A673 (cell line): ENCODE measurements around the gene CDKN3. TPM values are rescaled to one million over a fixed set of nuclear protein-coding genes. Genes with fewer than 3 reads are reported as not detected.

ENCODE experiments used
- BruUV-seq: library from RNA; stranded (reverse); fragments of 400-500 nt; replicated peaks from 2 replicates; lab custom pipeline; 2021; lab: Mats Ljungman, UMichigan
- CTCF ChIA-PET: fragments of 300-600 bp; sonication (Branson Sonifier 250); formaldehyde crosslinking; loops from one replicate; lab custom pipeline; 2022; ENCODE audit warnings: antibody characterized with exemption; lab: Charles Lee
- POLR2A ChIA-PET: fragments of 300-600 bp; sonication (Branson Sonifier 250); formaldehyde crosslinking; loops from one replicate; lab custom pipeline; 2022; ENCODE audit warnings: antibody characterized with exemption; ENCODE audit not compliant: low non-redundant PET; lab: Charles Lee
- DNase-seq: peaks from one replicate; pipeline ENCODE4 v3.0.0-alpha.2; 2015; ENCODE audit warnings: low spot score
- H3K27ac ChIP-seq: fragments of 200-600 bp; sonication (generic); 2 replicates; pipeline ENCODE4 v1.5.1; 2016; ENCODE audit warnings: mixed run types, low read depth, mild to moderate bottlenecking, mixed read lengths, antibody characterized with exemption, low read length; ENCODE audit not compliant: poor library complexity, severe bottlenecking
- H3K27me3 ChIP-seq: fragments of 200-600 bp; sonication (generic); replicated peaks from 2 replicates; pipeline ENCODE4 v1.6.1; 2017; ENCODE audit warnings: mixed run types, low read depth, mild to moderate bottlenecking, mixed read lengths, antibody characterized with exemption, low read length; ENCODE audit not compliant: insufficient read depth, poor library complexity
- H3K36me3 ChIP-seq: fragments of 200-600 bp; sonication (generic); 2 replicates; pipeline ENCODE4 v1.6.1; 2016; ENCODE audit warnings: mixed run types, mild to moderate bottlenecking, mixed read lengths, antibody characterized with exemption, low read length; ENCODE audit not compliant: insufficient read depth, poor library complexity, severe bottlenecking
- H3K4me1 ChIP-seq: fragments of 200-600 bp; sonication (generic); 2 replicates; pipeline ENCODE4 v1.6.1; 2017; ENCODE audit warnings: mixed run types, mild to moderate bottlenecking, mixed read lengths, antibody characterized with exemption, low read length; ENCODE audit not compliant: insufficient read depth, poor library complexity, severe bottlenecking
- H3K4me3 ChIP-seq: fragments of 200-600 bp; sonication (generic); 2 replicates; pipeline ENCODE4 v1.5.1; 2016; ENCODE audit warnings: low read depth, mixed run types, mild to moderate bottlenecking, mixed read lengths, low read length; ENCODE audit not compliant: poor library complexity, severe bottlenecking
- H3K9me3 ChIP-seq: fragments of 200-600 bp; sonication (generic); 2 replicates; pipeline ENCODE4 v1.6.1; 2016; ENCODE audit warnings: mixed run types, low read depth, mild to moderate bottlenecking, mixed read lengths, antibody characterized with exemption, low read length; ENCODE audit not compliant: poor library complexity, severe bottlenecking
- CTCF ChIP-seq: fragments of 300-800, 200-600 bp; sonication (generic); conservative IDR thresholded peaks from 2 replicates; pipeline ENCODE4 v1.5.1; 2017; ENCODE audit warnings: low read depth, mild to moderate bottlenecking, antibody characterized with exemption, low read length, moderate library complexity, mixed read lengths
- EZH2 ChIP-seq: fragments of 200-600 bp; sonication (generic); IDR thresholded peaks from 2 replicates; pipeline ENCODE4 v1.6.1; 2017; ENCODE audit warnings: borderline replicate concordance, low read depth, mild to moderate bottlenecking, mixed read lengths, antibody characterized with exemption, low read length; ENCODE audit not compliant: poor library complexity, severe bottlenecking
- intact Hi-C: fragments of 100-400 bp; cut with micrococcal nuclease; formaldehyde crosslinking; loops from one replicate; pipeline ENCODE4 v1.10.0; 2022; ENCODE audit not compliant: unreplicated experiment
- total RNA-seq: library from RNA; stranded (reverse); gene quantifications from 2 replicates; pipeline ENCODE4 v1.2.3, GENCODE V29; 2021

The CDKN3 gene
- total RNA-seq, 1 experiment from 2014 or later, result 108 TPM

- intact Hi-C loops, result no loop called here
- Histone ChIP-seq H3K27ac (no peak overlapping the region), H3K4me3 (no peak overlapping the region), H3K36me3 (no peaks in the 10 kb centered on the region), H3K9me3 (no peaks in the 10 kb centered on the region), H3K4me1 (peaks cover 9% of the 10 kb centered on the region), H3K27me3 (no peaks in the 10 kb centered on the region)
- ChIA-PET CTCF (no interaction called here), POLR2A (interaction anchor here (0.6 kb wide), 1 partner anchor 733 kb away, joined by 3 read pairs; no protein-coding TSS in a partner anchor)
- DNase-seq, result no peak
- TF ChIP-seq CTCF, result no peak
- no peak for TF ChIP-seq EZH2
- BruUV-seq, result no TSS peak
These were observed 47.9 kb downstream of the CDKN3 start for GRCh38 chr14:54444681-54445080.

- POLR2A ChIA-PET, result interaction anchor here (0.5 to 0.6 kb wide), 2 partner anchors 21 to 272 kb away, joined by 3 to 4 read pairs; no protein-coding TSS in a partner anchor
These were observed 49.4 kb downstream of the CDKN3 start for GRCh38 chr14:54446161-54446693.

GRCh38 chr14:54447231-54447692 lies 50.5 kb downstream of the CDKN3 start:
- ChIA-PET CTCF (no interaction called here), POLR2A (no interaction called here)
- intact Hi-C loops, result no loop called here
- no peak for DNase-seq
- Histone ChIP-seq H3K9me3 (no peaks in the 10 kb centered on the region), H3K27me3 (no peaks in the 10 kb centered on the region), H3K36me3 (no peaks in the 10 kb centered on the region), H3K4me1 (peaks cover 5% of the 10 kb centered on the region), H3K4me3 (no peak overlapping the region), H3K27ac (no peak overlapping the region)
- no TSS peak for BruUV-seq
- TF ChIP-seq CTCF (no peak), EZH2 (no peak)

More at GRCh38 chr14:54446161-54446693, 49.4 kb downstream of the CDKN3 start:
- Histone ChIP-seq H3K27me3 (no peaks in the 10 kb centered on the region), H3K27ac (no peak overlapping the region), H3K4me3 (no peak overlapping the region), H3K4me1 (peaks cover 9% of the 10 kb centered on the region), H3K36me3 (no peaks in the 10 kb centered on the region), H3K9me3 (no peaks in the 10 kb centered on the region)
- BruUV-seq, result no TSS peak
- no peak for TF ChIP-seq CTCF
- no peak for TF ChIP-seq EZH2
- intact Hi-C loops, result no loop called here
- CTCF ChIA-PET, result no interaction called here
- no peak for DNase-seq
